K562 (cell line): ENCODE measurements around the gene ZNF665. TPM values are rescaled to one million over a fixed set of nuclear protein-coding genes. Genes with fewer than 3 reads are reported as not detected.
A peak's percentile ranks its signal among the peaks of the same experiment; 100 is the strongest.

ENCODE experiments used
- CAMTA2 ChIP-seq: fragments of 250-450 bp; sonication (Bioruptor Pico); conservative IDR thresholded peaks from 2 replicates; pipeline ENCODE4 v1.5.1; 2022
- CCNT2 ChIP-seq: IDR thresholded peaks from 2 replicates; pipeline ENCODE4 v1.6.1; 2011; ENCODE audit warnings: borderline replicate concordance, low read depth, mild to moderate bottlenecking, moderate library complexity, mixed read lengths, low read length; ENCODE audit not compliant: insufficient read length; ENCODE audit errors: extremely low read depth
- CTBP1 ChIP-seq: fragments of 450-650 bp; IDR thresholded peaks from 2 replicates; pipeline ENCODE4 v1.6.1; 2016; ENCODE audit warnings: borderline replicate concordance
- ELF1 ChIP-seq: fragments of 200-800 bp; sonication (Bioruptor generic); IDR thresholded peaks from 2 replicates; pipeline ENCODE4 v1.6.1; 2016; ENCODE audit warnings: missing genetic modification characterization, missing compliant biosample characterization
- ERF ChIP-seq: fragments of 450-650 bp; formaldehyde crosslinking; IDR thresholded peaks from 2 replicates; pipeline ENCODE4 v1.4.0; 2020; ENCODE audit warnings: mild to moderate bottlenecking, mixed read lengths
- GTF2A2 ChIP-seq: IDR thresholded peaks from 2 replicates; pipeline ENCODE4 v1.6.1; 2016; ENCODE audit warnings: mild to moderate bottlenecking, missing genetic modification characterization, missing compliant biosample characterization
- JUND ChIP-seq, 2 experiments: IDR thresholded peaks; 2 replicates in 1 of 2; 3 replicates in 1 of 2; pipeline ENCODE4 v1.6.1; 2011; ENCODE audit warnings: borderline replicate concordance in 2 of 2, low read depth in 2 of 2, low read length in 2 of 2, improper control_type of control experiment in 1 of 2, missing biosample characterization in 1 of 2, missing genetic modification characterization in 1 of 2, missing genetic modification reagents in 1 of 2
- KLF1 ChIP-seq: fragments of 450-650 bp; IDR thresholded peaks from 2 replicates; pipeline ENCODE4 v1.6.1; 2016; ENCODE audit warnings: missing genetic modification characterization, missing compliant biosample characterization
- MTF1 ChIP-seq: fragments of 250-450 bp; sonication (Bioruptor Pico); IDR thresholded peaks from 2 replicates; pipeline ENCODE4 v1.9.0; 2021; ENCODE audit warnings: moderate library complexity, mild to moderate bottlenecking, inconsistent platforms, borderline replicate concordance
- RAD21 ChIP-seq, 2 experiments: fragments of 250-450 bp in 1 of 2; fragments of 450-650 bp in 1 of 2; sonication (Bioruptor Pico) in 1 of 2; formaldehyde crosslinking in 1 of 2; IDR thresholded peaks in 1 of 2; conservative IDR thresholded peaks in 1 of 2; 2 replicates each; pipeline versions ENCODE4 v1.4.0 to v1.8.0; 2020 to 2022; ENCODE audit warnings: mild to moderate bottlenecking in 2 of 2, moderate library complexity in 1 of 2
- RERE ChIP-seq: sonication (generic); formaldehyde crosslinking; IDR thresholded peaks from 2 replicates; pipeline ENCODE4 v1.8.0; 2023; ENCODE audit warnings: missing genetic modification reagents, mild to moderate bottlenecking, borderline replicate concordance
- SAP30 ChIP-seq: fragments of 200-600 bp; sonication (generic); IDR thresholded peaks from 2 replicates; pipeline ENCODE4 v1.6.1; 2012; ENCODE audit warnings: borderline replicate concordance, low read depth, mild to moderate bottlenecking, moderate library complexity, low read length, control low read depth, inconsistent platforms; ENCODE audit not compliant: insufficient read depth, poor library complexity, severe bottlenecking
- SOX6 ChIP-seq: fragments of 450-650 bp; IDR thresholded peaks from 2 replicates; pipeline ENCODE4 v1.6.1; 2014; ENCODE audit warnings: mild to moderate bottlenecking
- TGIF2 ChIP-seq: sonication (generic); formaldehyde crosslinking; IDR thresholded peaks from 2 replicates; pipeline ENCODE4 v1.8.1; 2022; ENCODE audit warnings: mild to moderate bottlenecking, missing genetic modification reagents, moderate library complexity
- VEZF1 ChIP-seq: fragments of 200-800 bp; sonication (Bioruptor generic); IDR thresholded peaks from 2 replicates; pipeline ENCODE4 v1.6.1; 2017; ENCODE audit warnings: missing genetic modification characterization, missing compliant biosample characterization
- ZFP91 ChIP-seq: sonication (generic); formaldehyde crosslinking; IDR thresholded peaks from 2 replicates; pipeline ENCODE4 v1.8.0; 2022; ENCODE audit warnings: mild to moderate bottlenecking, missing genetic modification reagents
- ZNF274 ChIP-seq: IDR thresholded peaks from 2 replicates; pipeline ENCODE4 v1.6.1; 2011; ENCODE audit warnings: low read depth, mild to moderate bottlenecking, low read length, moderate library complexity, borderline replicate concordance
- ZNF347 ChIP-seq: fragments of 450-650 bp; formaldehyde crosslinking; IDR thresholded peaks from 2 replicates; pipeline ENCODE4 v1.4.0; 2020; ENCODE audit warnings: low read depth, mild to moderate bottlenecking, moderate library complexity
- polyA plus RNA-seq, 8 experiments: library from polyadenylated mRNA; depleted of rRNA in 4 of 8; stranded (reverse) in 5 of 8; unstranded in 3 of 8; fragments of >200 nt; fragmentation: Nextera tagmentation in 2 of 8; fragmentation: Illumina TruSeq in 1 of 8; extraction: Ambion mirVana in 2 of 8; extraction: Trizol in 1 of 8; gene quantifications; 2 replicates each; pipeline versions ENCODE4 v1.2.1 to v1.2.3, GENCODE V29; 2011 to 2014; ENCODE audit warnings: inconsistent platforms in 1 of 8, missing spikeins in 1 of 8
- total RNA-seq, 7 experiments: library from RNA; depleted of rRNA in 6 of 7; stranded (reverse); fragments of >200 nt in 6 of 7; fragmentation: Illumina TruSeq in 2 of 7; extraction: Trizol in 2 of 7; gene quantifications; 2 replicates each; pipeline versions ENCODE4 v1.2.1 to v1.2.3, GENCODE V29; 2011 to 2021; ENCODE audit warnings: low replicate concordance in 1 of 7

Gene ZNF665
- total and polyA plus RNA-seq, 9 of the 15 experiments (the other 6 are each of a cell fraction or from before 2014, with no cell fraction given) = 1.9 to 7.6 (median 2.8) TPM

GRCh38 chr19:53161123-53161522 lies 32.0 kb downstream of the ZNF665 start (continued):
- TF ChIP-seq JUND (IDR thresholded peaks at IDR 0.05; ENCODE audit: borderline replicate concordance, low read depth, low read length) (peak; percentile 42; the same call in 1 of the 2 replicates), JUND (tag; IDR thresholded peaks at IDR 0.05; ENCODE audit: borderline replicate concordance, low read depth, low read length) (peak; percentile 70; the same call in 1 of the 3 replicates), RERE (CRISPR knock-in tag) (no peak), RAD21 (CRISPR knock-in tag; conservative IDR thresholded peaks at IDR 0.05 in 1 of 2, IDR thresholded peaks at IDR 0.05 in 1 of 2) (peak in 1 of 2 experiments; percentile 15; a peak in 1 of 4 replicates), KLF1 (tag) (no peak), SOX6 (peak; percentile 99), SAP30 (no peak), ZFP91 (CRISPR knock-in tag) (no peak), ELF1 (tag) (peak; percentile 44; the same call in 1 of the 2 replicates), CTBP1 (peak; percentile 66), GTF2A2 (tag) (no peak), MTF1 (CRISPR knock-in tag) (no peak), VEZF1 (CRISPR knock-in tag) (peak; percentile 44; the same call in 1 of the 2 replicates), ERF (CRISPR knock-in tag) (no peak), ZNF347 (CRISPR knock-in tag) (no peak), TGIF2 (CRISPR knock-in tag) (no peak), CCNT2 (peak; percentile 82), CAMTA2 (CRISPR knock-in tag) (no peak), ZNF274 (no peak)
